Iris pigment epithelial cell (primary cell): ENCODE data around the gene PLVAP.

Source experiments
- DNase-seq: peaks from one replicate; pipeline ENCODE4 v3.0.0-alpha.2; 2011; ENCODE audit warnings: low read depth

The PLVAP gene

DNA sequence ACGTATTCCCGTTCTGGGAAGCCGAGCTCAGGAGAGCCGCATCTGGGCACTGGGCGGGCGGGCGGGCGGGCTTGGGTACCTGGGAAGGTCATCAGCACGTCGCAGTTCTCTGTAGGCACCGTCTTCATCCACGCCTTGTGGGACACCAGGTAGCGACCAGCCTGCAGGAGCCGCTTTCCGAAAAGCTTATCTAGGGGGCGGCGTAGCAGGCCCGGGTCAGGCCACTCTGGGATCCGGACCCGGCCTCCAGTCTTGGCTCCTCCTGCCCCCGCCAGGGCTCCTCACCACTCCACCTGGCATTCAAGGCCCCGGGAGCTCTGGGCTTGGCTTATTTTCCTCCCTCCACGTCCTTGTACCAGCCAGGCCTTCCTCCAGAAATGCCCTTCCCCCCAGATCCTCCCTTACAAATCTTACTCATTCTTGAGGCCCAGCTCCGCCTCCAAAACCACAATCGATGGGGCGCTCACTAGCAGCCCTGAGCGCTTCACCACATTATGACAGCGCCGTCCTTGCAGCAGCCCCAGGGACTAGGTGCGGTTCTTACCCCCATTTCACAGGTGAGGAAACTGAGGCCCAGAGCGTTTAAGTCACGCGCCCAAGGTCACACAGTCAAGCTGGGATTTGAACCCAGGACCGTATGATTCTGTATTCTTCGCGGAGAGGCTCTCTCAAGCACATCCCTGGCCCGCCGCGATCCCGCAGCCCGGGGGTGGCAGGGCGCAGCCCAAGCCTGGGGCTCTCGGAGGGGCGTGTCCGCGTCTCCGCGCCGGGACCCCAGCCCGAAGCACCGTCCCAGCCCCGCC, 43.3 kb downstream of the PLVAP start:
- peak; percentile 87 for DNase-seq

- peak; percentile 58 for DNase-seq
These were observed 44.2 kb downstream of the PLVAP start for GRCh38 chr19:17332677-17333581.

GRCh38 chr19:17332360-17332676, 44.8 kb downstream of the PLVAP start:
- no peak for DNase-seq

DNA sequence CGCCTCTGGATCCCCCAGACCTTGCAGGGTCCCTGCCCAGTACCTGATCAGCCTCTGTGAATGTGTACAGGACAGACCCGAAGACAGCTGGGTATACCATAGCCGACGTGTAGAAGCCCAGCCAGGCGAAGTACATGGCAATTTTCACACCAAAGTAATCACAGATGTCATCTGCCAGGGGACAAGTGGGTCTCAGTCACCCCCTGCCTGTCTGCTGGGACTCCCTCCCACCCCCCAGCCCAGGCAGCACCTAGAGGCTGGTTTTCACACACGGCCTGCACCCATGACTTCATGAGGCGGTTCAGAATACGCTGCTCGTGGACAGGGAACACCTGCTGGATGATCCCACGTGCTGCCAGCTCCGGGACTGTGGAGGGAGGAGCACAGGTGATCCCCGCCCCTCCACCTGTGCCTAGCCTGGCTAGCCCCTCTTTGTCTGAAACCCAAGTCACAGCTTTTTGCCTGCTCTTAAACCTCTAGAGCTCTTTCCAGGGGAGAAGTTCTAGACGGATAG, 46.0 kb downstream of the PLVAP start:
- no peak for DNase-seq

DNA sequence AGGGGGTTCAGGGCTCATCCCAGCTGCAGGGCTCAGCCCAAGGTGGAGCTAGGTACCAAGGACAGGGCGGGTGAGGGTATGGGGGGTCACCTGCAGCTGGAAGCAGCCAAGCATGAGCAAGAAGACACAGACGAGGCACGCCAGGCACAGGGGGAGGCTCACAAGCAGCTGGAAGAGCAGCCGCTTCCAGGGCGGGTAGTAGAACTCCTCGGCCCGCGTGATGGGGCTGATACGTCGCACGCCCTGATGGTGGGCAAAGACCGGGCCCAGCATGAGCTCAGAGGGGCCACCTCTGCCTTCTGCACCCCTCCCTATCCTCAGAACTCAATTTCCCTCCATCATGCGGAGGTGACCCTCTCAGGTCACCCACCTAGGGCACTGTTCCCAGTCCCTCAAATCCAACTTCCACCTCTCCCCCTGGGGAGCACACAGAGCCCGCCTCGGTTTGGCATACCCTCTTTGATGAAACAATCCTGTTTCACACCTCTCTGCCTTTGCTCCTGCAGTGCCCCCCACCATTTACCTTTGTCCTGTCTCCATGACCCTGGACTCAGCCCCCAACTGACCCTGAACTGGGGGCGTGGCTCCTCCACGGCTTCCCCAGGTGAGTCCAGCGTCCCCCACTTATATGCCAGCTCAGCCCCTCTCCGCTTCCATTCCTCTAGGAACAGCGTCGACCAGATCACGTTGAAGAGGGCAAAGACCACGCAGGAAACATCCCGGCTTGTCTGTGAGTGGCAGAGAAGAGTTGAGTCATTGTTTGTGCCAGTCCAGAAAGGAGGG, 46.7 kb downstream of the PLVAP start:
- no peak for DNase-seq

DNA sequence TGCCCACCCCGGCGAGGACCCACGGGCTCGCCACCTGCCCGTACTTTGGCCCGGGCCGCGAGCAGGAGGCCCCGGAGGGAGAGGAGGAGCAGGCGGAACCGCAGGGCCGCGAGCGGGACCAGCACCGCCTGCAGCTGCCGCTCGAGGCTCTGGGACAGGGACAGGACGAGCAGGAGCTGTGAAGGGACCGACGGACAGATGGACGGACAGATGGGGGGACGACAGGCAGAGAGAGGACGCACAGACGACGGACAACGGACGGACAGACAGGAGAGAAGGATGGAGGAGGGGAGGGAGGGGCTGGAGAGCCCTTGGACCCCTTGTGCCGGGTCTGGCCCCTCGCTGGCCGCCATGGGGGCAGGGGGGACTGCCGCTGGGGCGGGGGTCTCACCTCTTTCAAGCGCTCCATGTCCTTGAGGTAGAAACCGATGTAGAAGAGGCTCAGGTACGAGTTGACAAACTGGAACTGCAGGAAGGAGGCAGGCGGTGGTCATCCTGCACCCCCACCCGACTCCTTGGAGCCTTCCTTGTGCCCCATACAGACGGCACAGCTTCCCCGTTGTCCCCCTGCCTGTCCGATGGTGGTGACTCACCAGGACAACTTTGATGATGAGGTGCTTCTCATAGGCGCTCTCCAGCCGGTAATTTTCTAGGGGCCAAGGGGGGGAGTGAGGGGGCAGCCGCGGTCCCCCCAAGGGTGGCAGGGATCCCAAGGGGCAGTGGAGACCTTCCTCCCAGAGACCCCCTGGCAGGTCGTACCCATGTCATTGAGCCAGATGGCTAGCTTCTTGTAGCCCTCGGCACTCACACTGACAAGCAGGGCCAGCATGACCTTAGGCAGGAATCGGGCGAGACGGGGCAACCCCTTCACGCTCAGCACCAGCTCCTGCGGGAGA, 47.5 kb downstream of the PLVAP start:
- no peak for DNase-seq

DNA sequence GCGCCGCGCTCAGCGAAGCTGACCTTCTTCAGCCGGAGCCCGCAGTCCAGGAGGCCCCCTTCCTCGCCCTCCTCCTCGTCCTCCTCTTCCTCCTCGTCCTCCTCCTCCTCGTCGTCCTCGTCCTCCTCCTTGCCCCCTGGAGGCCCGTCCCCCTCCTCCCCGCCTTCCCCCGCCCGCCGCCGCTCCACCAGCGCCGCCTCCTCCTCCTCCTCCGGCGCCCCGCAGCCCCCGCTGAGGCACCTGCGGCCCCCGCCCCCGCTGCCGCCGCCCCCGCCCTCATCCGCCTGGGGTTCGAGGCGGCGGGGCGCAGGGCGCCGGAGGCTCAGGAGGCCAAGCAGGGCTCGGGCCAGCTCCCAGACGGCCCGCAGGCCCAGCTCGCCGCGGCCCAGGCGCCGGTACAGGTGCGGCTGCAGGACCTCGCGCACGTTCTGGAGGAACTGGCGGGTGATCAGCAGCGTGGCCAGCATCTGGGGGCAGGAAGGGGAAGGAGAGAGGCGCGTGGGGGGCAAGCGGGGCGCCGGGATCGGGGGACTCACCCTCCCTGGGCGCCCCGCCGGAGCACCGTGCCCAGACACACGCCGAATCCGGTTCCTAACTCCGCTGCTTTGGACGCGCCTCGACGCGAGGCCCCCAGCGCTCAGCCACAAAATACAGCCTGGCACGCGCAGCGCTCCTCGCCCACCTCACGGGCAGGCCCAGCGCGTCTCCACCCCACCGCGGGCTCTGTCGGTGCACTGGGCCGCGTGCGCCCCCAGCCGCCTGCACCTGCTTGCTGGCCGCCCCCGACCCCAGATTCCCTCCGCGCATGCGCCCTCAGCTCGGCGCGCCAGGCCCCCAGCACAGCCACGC, 48.4 kb downstream of the PLVAP start:
- no peak for DNase-seq

DNA sequence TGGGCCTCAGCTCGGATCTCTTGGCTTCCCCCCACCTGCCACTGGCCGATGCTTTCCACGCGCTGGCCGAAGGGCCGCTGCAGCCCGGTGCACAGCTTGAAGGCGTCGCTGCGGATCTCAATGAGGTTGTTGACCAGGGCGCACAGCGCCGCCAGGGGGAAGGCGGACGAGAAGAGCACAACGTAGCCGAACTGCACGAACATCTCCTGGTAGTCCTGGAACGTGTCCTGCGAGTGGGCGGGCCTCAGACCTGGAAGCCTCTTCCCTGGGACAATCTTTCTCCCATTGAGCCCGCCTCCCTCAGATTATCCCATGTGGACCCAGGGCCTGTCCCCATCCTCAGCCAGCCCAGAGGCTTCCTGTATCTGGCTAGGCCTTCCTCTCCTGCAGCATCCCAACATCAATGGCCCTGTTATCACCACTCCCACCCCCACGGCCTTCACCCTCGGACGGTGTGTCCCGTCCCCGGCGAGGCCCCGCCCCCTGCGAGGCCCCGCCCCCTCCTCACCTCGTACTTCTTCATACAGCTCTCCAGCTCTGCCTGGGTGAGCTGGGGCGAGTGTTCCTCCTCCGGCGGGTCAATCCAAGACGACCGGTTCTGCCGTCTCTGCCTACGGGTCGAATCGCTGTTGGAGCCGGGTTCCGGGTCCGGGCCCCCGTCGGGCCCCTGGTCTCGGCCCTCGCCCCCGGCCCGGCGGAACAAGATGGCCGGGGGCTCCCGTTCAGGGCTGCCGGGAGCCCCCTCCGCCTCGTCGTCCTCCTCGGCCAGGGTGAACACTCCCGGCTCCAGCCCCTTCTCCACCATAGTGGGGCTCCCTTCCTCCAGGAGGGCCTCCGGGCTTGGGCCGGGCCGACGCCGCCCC, 49.3 kb downstream of the PLVAP start:
- no peak for DNase-seq

- DNase-seq: no peak
These were observed 50.0 kb downstream of the PLVAP start for GRCh38 chr19:17327068-17327653.

DNA sequence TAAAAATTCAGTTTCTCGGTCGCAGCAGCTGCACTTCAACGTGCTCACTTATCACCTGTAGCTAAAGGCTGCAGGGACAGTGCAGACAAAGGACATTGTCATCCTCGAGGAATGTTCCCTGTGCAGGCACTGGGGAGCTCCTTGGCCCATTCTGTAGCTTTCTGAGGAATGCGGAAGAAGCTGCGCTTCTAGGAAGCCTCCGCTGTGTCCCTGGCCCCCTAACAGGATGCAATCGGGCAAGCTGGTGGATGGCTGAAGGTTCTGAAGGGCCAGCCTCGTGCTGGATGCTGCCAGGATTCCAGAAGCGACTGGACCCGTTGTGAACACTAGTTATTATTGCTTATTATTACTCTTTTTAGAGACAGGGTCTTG, 50.6 kb downstream of the PLVAP start:
- no peak for DNase-seq

DNA sequence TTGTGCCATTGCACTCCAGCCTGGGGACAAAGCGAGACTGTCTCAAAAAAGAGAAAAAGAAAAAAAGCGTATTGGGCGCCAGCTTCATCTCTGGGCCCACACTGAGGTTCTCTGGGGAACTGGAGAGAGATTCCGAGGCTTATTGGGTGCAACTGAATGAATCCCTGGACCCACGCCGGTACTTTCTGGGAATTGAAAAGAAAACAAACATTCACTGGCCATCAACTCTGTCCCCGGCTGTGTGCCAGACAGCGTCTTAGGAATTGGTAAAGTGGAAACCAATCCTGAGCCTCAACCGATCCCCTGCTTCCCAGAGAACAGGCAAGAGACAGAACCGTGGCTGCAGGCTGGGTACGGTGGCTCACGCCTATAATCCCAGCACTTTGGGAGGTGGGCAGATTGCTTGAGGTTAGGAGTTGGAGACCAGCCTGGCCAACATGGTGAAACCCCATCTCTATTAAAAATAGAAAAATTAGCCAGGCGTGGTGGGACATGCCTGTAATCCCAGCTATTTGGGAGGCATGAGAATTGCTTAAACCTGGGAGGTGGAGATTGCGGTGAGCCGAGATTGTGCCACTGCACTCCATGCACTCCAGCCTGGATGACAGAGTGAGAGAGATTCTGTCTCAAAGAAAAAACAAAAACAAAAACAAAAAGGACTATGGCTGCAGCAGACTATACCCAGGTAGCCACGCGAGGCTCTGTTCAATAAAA, 51.1 kb downstream of the PLVAP start:
- DNase-seq: peak; percentile 44

DNA sequence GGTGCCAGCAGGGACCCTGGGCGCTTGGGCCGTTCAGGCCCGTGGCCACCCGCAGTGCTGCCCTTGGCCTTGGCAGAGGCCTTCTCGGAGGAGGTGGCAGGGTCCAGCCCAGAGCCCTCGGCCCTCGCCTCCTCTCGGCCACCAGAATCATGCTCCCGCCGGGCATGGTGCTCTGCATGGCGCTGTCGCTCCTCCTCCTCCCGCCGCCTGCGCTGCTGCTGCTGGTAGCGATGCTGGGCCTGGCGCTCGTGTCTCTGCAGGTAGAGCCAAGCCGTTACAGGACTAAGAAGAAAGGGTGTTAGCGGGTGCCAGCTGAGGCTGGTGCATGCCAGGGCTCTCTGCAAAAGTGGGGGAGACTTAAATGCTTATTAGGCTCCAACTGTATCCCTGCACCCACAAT, 52.0 kb downstream of the PLVAP start:
- no peak for DNase-seq

DNA sequence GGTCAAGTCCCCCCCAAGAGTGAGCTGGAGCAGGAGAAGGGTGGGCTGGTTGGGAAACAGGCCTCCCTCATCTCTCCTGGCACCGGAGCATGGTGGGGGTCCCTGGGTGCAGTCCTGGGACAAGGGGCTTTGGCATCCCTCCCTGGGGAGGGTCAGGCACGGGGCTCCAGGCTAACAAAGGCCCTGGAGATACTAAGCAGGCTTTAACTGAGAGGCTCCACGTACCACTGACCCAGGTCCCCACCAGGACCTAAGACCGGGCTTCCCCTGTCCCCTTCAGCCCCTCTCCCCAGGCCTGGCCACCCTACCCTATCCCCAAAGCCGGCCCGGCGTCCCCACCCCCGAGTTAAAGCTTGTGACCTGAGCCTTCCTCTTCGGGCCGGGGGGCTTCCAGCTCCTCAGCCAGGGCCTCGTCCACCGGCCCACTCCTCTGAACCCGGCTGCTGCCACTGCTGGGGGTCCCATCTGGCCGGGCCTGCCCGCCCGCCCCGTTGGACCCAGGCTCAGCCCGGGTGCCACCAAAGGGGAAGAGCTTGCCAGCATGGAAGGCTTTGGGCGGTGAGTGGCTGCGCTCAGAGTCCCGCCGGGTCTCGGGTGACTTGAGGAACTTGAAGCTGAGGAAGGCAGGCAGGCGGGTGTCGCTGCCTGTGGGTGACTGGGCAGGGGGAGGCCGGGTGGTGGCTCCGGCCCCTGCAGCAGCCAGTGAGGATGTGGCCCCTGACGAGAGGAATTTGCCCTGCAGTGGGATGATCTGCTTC, 52.6 kb downstream of the PLVAP start:
- DNase-seq: no peak

DNA sequence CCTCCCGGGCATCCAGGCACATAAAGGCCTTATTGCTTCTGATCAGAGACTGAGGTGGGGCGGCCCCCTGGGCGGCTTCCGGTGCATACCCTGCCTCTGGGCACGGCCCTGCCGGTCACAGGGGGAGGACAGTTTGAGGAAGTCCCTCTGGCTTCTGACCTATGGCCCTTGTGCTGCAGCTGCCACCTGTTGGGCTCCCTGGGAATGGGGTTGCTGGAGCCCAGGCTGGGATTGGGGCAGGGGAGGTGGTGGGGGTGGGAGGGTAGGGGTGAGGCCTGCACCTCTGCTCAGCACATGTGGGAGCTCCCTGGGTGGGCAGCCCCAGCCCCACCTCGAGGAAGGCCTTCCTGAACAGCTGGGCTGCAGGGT, 53.2 kb downstream of the PLVAP start:
- no peak for DNase-seq

GRCh38 chr19:17323300-17323963, 53.7 kb downstream of the PLVAP start:
- DNase-seq: no peak

GRCh38 chr19:17322854-17323253, 54.3 kb downstream of the PLVAP start:
- DNase-seq: no peak
